Erythroblast (primary cell): ENCODE measurements around the gene ATP6V1E1.
A peak's percentile ranks its signal among the peaks of the same experiment; 100 is the strongest.

Experiments used
- DNase-seq, 2 experiments: peaks; one replicate each; lab custom pipeline; 2025; lab: John Stamatoyannopoulos, UW
- GATA1 ChIP-seq: IDR thresholded peaks from 2 replicates; pipeline ENCODE4 v1.6.1; 2011; ENCODE audit warnings: low read depth, mild to moderate bottlenecking, control low read depth, low read length, moderate library complexity
- POLR2A ChIP-seq: IDR thresholded peaks from 2 replicates; pipeline ENCODE4 v1.6.1; 2011; ENCODE audit warnings: mild to moderate bottlenecking, low read length

The ATP6V1E1 gene

GRCh38 chr22:17607891-17608521 lies 20.5 kb downstream of the ATP6V1E1 start:
- DNase-seq, result no peak

DNA sequence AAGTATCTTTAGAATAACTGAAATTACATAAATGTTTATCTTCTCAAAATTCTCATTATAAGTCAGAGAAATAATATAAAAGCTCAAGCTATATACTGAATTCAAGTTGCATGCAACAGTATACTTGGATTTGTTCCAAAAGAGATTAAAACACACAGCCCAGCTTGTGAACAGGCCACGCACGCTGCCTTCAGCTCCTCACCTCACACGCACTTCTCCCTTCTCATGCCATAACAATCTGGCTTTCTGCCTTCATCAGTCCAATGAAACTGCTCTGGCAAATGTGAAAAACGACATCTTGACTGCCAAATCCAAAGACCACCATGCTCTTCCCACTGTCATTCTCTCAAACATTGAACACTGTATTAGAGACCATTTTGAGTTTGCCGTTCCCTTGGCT lies 22.1 kb downstream of the ATP6V1E1 start:
- no peak for TF ChIP-seq POLR2A
- TF ChIP-seq GATA1, result no peak
- DNase-seq, result peak; percentile 17 to 22

More at GRCh38 chr22:17607891-17608521, 20.5 kb downstream of the ATP6V1E1 start:
- TF ChIP-seq POLR2A (no peak), GATA1 (no peak)

GRCh38 chr22:17603668-17604067 lies 24.9 kb downstream of the ATP6V1E1 start:
- DNase-seq, result no peak
- TF ChIP-seq GATA1 (no peak), POLR2A (no peak)

DNA sequence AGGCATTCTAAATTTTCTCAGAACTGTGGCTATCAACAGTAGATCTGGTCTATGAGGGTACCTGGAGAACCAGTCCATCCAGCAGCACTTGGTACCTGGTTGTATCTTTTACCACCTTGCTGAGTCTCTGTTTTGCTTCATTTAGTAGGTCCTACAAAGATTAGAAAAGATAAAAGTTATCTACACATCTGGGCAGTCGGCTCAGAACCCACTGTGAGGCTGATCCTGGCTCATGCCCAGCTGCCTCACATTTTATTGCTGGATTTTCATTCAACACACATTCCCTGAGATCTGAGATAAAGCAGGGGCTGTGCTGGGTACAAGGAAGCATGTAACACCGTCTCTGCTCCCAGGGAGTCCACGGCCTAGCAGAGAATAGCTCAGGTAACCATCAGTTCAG lies 27.5 kb downstream of the ATP6V1E1 start:
- TF ChIP-seq GATA1 (no peak), POLR2A (no peak)
- no peak for DNase-seq

DNA sequence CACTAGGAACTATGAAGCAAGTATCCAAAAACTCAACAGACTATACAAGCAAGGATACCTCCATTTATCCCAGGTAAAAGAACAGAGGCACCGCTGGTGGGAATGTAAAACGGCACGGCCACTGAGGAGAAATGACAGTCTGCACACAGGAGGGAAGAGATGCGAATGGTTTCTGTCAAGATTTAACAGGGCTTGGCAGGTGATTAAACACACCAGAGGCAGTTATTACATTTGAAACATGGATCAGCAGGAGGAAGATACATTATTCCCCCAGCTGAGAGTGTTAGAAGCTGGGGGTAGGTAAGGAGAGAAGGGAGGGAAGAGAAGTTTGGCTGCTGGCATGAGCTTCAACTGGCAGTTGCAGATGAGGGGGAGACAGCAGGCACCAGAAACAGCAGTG lies 30.2 kb downstream of the ATP6V1E1 start:
- TF ChIP-seq GATA1, result no peak
- no peak for TF ChIP-seq POLR2A
- DNase-seq, result no peak

GRCh38 chr22:17597217-17597616 lies 31.3 kb downstream of the ATP6V1E1 start:
- no peak for DNase-seq
- no peak for TF ChIP-seq POLR2A
- no peak for TF ChIP-seq GATA1

DNA sequence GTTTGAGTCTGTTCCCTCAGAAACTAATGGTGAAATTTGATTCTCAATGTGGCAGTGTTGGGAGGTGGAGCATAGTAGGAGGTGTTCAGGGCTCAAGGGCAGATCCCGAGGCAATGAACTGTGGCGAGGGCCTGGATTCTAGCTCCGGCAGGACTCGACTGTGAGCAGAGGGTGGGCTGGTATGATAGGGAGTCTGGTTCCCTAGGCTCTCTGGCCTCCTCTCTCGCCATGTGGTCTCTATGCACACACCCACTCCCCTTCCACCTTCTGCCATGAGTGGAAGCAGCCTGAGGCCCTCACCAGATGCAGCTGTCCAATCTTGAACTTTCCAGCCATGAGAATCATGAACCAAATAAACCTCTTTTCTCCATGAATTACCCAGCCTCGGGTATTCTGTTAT lies 32.3 kb downstream of the ATP6V1E1 start:
- no peak for DNase-seq

DNA sequence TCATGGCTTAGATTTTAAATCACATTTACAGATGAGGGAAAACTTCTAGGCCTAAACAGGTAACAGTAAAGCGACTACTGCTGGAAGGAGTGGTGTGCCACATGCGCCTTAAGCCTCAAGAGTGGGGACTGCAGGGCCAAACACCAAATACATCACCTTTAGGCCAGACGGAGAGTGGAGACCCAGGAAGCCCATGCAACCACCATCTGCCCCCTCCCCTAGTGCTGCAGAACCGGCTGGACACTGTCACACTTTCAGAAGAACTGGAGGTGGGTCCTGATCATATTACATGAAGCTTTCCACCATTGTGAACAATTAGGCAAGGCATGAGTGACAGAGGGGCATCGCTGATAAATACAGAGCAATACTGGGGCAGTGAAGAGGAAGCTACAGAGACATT lies 36.3 kb downstream of the ATP6V1E1 start:
- no peak for DNase-seq
- no peak for TF ChIP-seq GATA1
- no peak for TF ChIP-seq POLR2A

More for the DNA sequence above, 32.3 kb downstream of the ATP6V1E1 start:
- no peak for TF ChIP-seq GATA1
- no peak for TF ChIP-seq POLR2A

GRCh38 chr22:17590586-17590985 lies 38.0 kb downstream of the ATP6V1E1 start:
- no peak for DNase-seq

DNA sequence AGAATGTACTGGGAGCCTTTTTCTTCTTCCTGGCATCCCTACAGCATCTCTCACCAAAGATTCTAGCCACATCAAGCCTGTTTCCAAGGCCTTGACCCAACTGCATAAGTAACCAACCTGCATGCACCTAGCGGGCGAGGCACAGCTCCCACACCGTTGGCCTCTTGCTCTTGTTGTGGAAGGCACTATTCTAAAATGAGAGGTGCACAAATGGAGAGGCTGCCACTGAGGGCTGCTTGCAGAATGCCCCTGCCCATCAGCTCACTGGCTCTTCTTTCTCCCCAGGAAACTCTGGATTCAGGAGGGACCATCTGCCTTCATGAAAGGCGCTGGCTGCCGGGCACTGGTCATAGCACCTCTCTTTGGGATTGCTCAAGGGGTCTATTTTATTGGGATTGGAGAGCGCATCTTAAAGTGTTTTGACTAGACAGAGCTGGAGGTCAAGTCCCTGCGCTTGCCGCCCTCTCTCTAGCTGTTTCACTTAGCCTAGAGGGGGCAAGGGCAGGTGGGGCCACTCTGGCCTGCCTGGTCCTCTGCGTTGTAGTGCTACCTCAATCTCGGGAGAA lies 38.7 kb downstream of the ATP6V1E1 start:
- no peak for DNase-seq
- TF ChIP-seq GATA1, result no peak
- TF ChIP-seq POLR2A, result no peak

More at GRCh38 chr22:17590586-17590985, 38.0 kb downstream of the ATP6V1E1 start:
- TF ChIP-seq GATA1 (no peak), POLR2A (no peak)

DNA sequence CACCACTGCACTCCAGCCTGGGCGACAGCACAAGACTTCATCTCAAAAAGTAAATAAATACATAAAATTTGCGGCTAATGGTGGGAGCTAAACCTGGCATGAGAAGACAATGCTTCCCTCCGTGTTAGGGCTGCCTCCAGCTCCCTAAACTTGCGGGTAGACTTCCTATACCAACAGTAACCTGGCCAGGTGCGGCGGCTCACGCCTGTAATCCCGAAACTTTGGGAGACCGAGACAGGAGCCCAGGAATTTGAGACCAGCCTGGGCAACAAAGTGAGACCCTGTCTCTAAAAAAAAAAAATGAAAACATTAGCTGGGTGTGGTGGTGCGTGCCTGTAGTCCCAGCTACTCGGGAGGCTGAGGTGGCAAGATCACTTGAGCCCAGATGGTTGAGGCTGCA lies 39.9 kb downstream of the ATP6V1E1 start:
- no peak for DNase-seq
- TF ChIP-seq GATA1 (no peak), POLR2A (no peak)

- TF ChIP-seq GATA1, result no peak
- TF ChIP-seq POLR2A, result no peak
- no peak for DNase-seq
Measured at GRCh38 chr22:17587629-17588028, 40.9 kb downstream of the ATP6V1E1 start.

- TF ChIP-seq GATA1, result no peak
- TF ChIP-seq POLR2A, result no peak
- no peak for DNase-seq
Measured at GRCh38 chr22:17586831-17587440, 41.6 kb downstream of the ATP6V1E1 start.

DNA sequence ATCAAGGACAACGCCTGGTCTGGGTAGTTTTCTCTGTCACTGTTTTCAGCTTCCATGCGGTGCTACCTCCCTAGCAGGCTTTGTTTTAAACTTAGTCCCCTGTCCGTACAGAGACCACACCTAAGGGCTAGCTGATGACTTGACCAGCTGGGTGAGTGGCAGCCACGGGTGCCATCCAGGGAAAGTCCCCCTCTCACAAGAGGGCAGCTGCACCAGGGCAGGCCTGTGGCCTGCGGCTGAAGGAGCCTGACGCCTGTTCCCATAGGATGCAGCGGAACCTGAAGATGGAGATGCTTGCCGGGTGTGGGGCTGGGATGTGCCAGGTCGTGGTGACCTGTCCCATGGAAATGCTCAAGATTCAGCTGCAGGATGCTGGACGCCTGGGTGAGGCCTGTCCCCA lies 45.4 kb downstream of the ATP6V1E1 start:
- TF ChIP-seq POLR2A (no peak), GATA1 (no peak)
- no peak for DNase-seq
